Astrocyte of the cerebellum (primary cell): ENCODE data around the gene PEPD.

Experiments
- DNase-seq: peaks from one replicate; pipeline ENCODE4 v3.0.0-alpha.2; 2011; ENCODE audit warnings: low read depth
- H3K4me3 ChIP-seq: 2 replicates; pipeline ENCODE4 v1.5.1; 2011; ENCODE audit warnings: mild to moderate bottlenecking, low read depth, low read length, moderate library complexity
- CTCF ChIP-seq: IDR thresholded peaks from 2 replicates; pipeline ENCODE4 v1.5.1; 2012; ENCODE audit warnings: low read length, low read depth, moderate library complexity, mild to moderate bottlenecking; ENCODE audit errors: missing control alignments
- in situ Hi-C: cut with HindIII; loops from 2 replicates; pipeline ENCODE4 v1.10.0; 2017; ENCODE audit warnings: low sequenced_read_pairs

PEPD gene

GRCh38 chr19:33503030-33503429, 18.6 kb downstream of the PEPD start:
- in situ Hi-C loops, result no loop called here
- no peak overlapping the region for H3K4me3 ChIP-seq
- DNase-seq, result no peak
- TF ChIP-seq CTCF, result no peak

DNA sequence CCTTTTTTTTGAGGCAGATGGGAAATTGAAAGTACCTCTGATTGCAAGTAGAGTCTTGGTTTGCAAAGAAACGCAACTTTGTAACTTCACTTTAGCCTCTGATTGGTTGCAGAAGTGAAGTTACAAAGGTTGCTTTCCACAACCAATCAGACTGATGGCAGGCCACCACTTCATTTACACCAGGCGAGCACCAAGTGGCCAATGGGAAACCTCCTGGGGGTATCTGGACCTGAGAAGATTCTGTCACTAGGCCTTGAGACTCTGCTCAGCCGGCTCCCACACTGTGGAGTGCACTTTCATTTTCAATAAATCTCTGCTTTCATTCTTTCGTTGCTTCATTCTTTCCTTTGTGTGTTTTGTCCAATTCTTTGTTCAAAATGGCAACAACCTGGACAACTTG, 19.1 kb downstream of the PEPD start:
- TF ChIP-seq CTCF, result no peak
- in situ Hi-C loops, result no loop called here
- H3K4me3 ChIP-seq, result no peak overlapping the region
- DNase-seq, result no peak

DNA sequence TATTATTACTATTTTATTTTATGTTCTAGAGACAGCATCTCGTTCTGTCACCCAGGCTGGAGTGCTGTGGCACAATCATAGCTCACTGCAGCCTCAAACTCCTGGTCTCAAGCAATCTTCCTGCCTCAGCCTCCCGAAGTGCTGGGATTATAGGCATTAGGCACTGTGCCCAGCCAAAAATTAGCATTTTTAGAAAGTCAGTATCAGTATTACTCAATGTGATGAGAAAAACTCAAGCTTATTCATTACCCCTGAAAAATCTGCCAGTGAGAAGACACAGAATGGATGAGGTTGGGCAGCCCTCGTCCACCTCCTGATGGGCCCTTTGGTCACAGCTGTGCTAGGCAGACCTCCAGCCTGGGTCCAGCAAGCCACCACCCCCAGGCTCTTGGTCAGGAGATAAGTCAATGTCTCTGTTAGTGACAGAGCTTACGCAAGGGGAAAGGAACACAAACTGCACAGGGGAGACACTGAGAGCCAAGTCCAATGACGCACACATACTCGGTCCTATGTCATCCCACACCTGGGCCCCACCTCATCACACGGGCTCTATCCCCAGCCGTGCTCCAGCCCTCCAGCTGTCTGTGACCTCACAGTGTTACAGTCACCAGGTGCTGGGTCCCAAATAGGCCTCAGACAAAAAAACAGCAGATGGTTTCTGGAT, 19.8 kb downstream of the PEPD start:
- no peak for DNase-seq
- TF ChIP-seq CTCF, result no peak
- in situ Hi-C loops, result no loop called here
- H3K4me3 ChIP-seq, result no peak overlapping the region

- no peak for TF ChIP-seq CTCF
- in situ Hi-C loops, result no loop called here
- DNase-seq, result no peak
- H3K4me3 ChIP-seq, result no peak overlapping the region
Observed at GRCh38 chr19:33500991-33501390, 20.6 kb downstream of the PEPD start.

- DNase-seq, result no peak
- in situ Hi-C loops, result no loop called here
- no peak overlapping the region for H3K4me3 ChIP-seq
- TF ChIP-seq CTCF, result no peak
Observed at GRCh38 chr19:33500586-33500985, 21.0 kb downstream of the PEPD start.

DNA sequence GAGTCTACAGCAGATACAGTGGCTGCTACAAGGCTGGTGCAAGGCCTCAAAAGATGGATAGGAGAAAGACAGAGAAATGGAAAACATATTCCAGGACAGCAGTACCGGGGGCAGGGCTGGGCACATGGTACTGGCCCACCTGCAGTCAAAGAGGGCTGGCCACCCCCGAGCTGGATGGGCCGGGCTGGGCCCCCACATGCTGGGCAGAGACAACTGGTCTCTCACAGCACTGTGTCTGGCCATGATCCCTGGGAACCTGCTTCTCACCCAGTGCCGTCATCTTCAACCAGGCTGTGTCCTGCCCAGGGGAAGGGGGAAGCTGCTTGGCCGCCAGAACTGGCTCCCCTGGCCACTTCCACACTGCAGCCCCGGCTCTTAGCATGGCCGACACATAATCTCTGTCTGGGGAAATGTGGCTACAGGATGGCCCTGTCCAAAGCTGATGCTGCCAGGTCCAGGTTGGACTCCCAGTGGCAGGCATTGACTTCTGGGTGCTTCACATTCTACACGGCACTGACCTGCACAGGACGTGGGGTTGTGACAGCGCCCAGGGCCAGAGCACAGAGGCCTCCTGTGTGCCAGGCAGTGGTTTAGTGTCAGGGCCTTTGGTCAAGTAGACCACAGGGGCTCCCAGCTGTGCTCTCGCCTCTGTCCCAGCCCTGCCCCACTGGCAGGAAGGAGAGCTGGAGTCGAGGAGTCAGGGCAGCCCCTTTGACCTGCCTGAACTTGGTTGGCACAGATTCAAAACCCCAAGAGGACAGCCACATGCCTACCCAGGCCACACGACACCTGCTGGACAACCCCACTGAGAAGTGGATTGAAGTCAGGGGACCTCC, 21.7 kb downstream of the PEPD start:
- TF ChIP-seq CTCF, result no peak

More for the DNA sequence above, 21.7 kb downstream of the PEPD start:
- no peak for DNase-seq
- no peak overlapping the region for H3K4me3 ChIP-seq
- in situ Hi-C loops, result no loop called here
